RPMI8226 (cell line): Measurements from ENCODE around the gene MMD2.
A peak's percentile ranks its signal among the peaks of the same experiment; 100 is the strongest.

ENCODE experiments used
- DNase-seq: peaks from one replicate; pipeline ENCODE4 v3.0.0-alpha.2; 2015

MMD2 gene

DNA sequence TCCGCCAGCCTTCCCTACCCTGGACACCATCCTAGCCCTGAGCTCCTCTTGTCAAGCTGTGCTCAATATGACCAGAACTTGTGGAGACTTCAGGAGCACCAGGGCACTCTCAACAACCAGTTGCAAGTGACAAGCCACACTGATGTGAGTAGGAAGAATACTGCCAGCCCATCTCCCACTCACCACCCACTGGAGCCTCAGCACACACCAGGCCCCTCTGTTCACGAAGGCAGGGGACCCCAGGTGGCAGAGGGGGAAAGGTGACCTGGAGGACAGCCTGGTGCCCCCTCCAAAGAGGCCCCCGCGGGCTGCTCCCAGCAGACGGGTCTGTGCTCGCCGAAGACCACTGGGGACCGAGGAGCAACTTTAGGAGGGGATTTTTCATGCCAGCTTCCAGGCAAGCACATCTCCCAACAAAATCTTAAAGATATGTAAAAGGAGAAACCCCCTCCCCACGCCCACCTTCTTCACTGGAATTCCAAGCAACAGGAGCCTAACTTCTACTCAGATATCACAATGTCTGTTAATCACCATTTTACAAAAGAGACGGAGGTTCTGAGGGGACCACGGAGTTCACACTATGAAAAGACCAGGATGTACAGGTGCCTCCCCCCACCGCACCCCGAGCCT, 1.0 kb downstream of the MMD2 start:
- peak; percentile 19 for DNase-seq

DNA sequence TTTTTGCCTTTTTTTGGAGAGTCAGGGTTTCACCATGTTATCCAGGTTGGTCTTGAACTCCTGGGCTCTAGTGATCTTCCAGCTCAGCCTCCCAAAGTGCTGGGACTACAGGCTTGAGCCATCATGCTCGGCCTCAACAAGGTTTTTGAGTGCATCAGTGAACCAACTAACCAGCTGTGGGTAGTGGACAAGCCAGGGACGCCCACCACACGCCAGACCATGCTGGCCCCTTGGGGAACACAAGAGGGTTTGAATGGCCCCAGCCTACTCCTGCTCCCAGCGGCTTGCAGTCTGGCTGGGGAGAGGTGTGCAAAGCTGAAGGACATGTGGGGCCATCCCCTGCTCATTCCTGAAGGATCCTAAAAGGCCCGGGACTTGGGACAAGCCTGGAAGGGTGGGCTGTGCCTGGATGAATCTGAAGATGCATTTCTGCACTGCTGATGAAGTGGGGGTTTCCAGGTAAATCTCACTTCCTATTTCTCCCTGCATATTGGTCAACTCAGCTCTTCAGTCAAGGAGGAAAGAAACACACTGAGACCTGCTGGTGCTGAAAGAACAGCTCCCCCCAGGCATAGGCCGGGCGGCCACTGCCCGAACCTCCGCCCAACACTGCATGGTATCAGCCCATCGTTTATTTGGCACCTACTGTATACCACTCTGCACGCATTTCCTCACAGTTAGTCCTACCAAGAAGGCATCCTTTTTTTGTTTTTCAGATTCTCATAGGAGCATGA, 6.9 kb downstream of the MMD2 start:
- peak; percentile 82 for DNase-seq

DNA sequence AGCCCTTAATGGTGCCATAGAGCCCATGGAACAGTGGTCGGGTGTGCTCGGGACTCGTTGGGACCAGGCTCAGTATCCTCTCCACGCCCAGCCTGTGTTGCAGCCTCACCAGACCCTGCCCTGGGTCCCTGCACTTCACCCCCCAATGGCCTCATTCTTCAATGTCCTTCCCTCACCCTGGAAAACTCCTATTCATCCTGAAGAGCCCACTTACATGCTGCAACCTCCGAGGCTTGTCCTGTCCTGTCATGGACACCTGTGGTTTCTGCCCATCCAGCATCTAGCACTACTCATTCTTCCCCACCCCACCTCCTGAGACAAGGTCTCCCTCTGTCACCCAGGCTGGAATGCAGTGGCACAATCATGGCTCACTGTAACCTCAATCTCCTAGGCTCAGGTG, 7.7 kb downstream of the MMD2 start:
- no peak for DNase-seq

DNA sequence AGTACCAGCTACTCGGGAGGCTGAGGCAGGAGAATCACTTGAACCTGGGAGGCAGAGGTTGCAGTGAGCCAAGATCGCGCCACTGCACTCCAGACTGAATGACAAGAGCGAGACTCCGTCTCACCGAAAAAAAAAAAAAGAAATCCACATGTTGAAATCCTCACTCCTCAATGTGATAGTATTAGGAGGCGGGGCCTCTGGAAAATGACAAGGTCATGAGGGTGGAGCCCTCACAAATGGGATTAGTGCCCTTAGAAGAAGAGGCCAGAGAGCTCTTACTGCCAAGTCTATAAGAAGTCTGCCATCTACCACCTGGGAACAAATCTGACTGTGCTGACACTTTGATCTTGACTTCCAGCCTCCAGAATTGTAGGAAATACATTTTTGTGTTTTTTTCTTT, 10.6 kb downstream of the MMD2 start:
- DNase-seq = no peak

DNA sequence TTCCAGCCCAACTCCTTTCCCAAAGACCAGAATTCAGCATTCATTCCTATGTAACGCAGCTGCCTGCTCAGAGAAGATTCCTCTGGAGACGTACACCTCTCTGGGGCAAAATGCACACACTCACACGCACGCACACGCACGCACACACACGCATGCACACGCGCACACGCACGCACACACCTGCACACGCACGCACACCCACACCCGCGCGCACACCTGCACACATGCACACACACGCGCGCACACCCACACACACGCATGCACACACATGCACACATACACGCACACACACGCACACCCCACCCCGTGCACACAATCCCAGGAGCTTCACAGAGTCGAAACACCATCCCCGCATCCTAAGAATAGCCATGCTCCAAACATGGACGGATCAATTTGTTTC, 13.0 kb downstream of the MMD2 start:
- no peak for DNase-seq

DNA sequence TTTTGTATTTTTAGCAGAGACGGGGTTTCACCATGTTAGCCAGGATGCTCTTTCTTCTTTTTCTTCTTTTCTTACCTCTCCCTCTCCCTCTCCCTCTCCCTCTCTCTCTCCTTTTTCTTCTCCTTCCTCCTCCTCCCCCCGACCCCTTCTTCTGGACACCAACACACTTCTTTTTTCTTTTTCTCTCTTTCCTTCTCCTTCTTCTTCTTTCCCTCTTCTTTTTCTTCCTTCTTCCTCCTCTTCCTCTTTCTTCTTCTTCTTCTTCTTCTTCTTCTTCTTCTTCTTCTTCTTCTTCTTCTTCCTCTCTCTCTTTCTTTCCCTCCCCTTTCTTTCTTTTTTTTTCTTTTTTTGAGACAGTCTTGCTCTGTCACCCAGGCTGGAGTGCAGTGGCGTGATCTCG, 14.0 kb downstream of the MMD2 start:
- DNase-seq = no peak

DNA sequence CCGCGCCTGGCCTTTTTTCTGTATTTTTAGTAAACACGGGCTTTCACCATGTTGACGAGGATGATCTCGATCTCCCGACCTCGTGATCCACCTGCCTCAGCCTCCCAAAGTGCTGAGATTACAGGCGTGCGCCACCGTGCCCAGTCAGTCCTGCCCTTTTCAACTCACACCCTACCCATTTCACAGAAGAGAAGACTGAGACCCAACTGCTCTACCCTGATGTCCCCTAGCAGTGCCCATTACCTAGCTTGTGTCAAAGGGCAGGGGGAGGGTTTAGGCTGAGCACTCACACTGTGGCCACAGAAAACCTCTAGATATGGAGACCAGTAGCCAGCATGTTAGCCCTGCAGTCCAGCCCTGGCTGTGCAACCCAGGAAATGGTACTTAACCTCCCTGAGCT, 15.7 kb downstream of the MMD2 start:
- DNase-seq = no peak

DNA sequence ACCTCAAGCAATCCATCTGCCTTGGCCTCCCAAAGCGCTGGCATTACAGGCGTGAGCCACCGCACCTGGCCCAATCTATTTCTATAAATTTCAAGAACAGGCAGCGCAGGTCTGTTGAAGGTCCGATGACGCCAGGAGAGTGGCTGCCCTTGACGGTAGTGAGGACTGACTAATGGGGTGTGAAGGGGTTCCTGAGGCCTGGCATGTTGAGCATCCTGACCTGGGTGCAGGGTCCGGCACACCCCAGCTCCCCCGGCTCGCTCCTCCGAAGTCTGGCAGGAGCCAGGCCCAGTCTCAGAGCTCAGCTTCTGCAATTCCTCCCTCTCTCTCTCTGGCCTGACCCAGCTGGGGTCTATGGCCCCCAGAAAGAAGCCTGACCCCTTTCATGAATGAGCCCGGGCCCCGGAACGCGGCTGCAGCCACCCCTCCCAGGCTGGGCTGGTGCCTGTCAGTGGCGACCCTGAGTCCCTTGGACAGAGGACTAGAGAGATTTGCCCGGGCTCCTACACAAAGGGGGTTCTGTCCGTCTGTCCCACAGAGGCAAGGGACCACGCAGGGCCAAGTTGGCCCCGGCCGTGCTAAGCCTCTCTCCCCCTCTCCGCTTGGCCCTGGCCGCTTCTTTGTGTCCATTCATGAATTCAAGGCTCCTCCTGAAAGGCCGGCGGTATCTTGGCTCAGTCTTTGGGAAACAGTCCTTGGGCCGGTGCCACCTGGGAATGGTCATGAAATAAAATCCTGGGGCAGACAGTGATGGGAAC, 18.8 kb downstream of the MMD2 start:
- DNase-seq = no peak

DNA sequence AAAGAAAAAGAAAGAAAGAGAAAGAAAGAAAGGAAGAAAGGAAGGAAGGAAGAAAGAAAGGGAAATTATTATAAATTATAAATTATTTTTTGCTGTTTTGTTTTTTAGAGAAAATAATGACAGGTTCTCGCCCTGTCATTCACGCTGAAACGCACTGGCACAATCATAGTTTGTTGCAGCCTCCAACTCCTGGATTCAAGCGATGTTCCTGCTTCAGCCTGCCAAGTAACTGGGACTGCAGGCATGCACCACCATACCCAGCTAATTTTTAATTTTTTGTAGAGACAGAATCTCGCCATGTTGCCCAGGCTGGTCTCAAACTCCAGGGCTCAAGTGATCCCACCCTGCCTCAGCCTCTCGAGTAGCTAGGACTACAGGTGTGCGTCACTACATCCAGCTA, 21.6 kb downstream of the MMD2 start:
- no peak for DNase-seq

DNA sequence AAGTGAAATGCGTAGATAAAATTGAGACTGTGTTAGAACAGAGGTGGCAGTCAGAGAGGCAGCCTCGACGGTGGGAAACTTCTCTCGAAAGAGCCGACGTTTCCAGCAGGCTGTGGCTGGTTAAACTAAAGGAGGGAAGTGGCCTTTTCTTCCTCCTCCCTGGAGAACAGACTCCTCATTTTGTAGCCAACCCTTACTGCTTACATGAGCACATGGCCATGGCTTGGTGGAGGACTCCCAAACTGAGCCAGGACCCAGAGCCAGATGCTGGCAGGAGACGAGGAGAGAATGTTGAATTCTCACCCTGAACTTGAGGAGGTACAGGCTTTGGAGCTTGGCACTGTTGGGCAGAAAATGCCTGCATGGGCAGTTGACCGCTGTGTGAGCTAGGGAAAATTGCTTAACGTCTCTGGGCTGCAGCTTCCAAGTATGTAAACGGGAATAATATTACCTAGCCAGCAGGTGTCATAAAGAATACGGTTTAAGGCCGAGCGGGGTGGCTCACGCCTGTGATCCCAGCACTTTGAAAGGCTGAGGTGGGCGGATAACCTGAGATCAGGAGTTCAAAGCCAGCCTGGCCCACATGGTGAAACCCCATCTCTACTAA, 24.5 kb downstream of the MMD2 start:
- DNase-seq = no peak

DNA sequence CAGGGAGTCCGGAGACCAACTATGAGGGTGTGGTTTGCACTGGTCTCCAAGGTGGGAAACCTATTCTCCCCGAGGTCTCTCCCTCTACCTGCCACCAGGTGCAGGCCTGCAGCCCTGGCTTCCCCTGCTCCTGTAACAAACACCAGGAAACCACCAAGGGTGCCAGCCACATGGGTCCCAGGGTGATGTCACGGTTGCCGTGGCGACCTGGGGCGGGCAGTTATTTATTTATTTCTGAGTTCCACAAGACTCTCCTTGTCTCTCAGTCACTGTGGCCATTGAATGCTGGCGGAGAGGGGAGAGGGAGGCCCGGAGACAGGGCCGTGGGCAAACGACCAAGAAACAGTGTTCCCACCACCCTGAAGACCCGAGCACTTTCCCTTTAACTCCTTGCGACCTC, 27.0 kb downstream of the MMD2 start:
- peak; percentile 86 for DNase-seq

DNA sequence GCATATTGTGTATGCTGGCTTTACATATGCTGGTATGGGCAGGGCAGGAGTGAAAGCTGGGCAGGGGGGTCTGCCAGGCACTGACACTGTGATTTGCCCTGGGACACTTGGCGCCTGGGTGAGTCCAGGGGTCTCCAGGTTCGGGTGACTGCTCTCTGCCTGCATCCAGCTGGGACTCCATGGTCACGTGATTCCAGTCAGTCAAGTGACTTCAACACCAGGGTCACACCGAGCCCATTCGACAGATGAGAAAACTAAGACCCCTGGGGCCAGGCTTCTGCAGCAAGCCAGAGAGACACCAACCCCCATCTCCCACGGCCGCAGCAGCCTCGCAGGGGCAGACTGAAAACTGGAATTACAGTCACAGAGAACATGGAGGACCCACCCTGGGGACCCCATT, 30.0 kb downstream of the MMD2 start:
- no peak for DNase-seq

DNA sequence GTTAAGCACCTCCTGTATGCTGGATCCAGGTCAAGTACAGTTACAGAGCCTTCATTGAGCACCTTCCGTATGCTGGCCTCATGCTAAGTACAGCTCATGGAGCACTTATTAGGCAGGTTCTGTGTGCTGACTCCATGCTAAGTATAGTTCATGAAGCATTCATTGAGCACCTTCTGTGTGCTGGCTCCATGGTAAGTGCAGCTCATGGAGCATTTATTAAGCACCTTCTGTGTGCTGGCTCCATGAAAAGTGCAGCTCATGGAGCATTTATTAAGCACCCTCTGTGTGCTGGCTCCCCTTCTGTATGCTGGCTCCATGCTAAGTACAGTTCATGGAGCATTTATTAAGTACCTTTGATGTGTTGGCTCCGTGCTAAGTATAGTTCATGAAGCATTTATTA, 30.5 kb downstream of the MMD2 start:
- no peak for DNase-seq

DNA sequence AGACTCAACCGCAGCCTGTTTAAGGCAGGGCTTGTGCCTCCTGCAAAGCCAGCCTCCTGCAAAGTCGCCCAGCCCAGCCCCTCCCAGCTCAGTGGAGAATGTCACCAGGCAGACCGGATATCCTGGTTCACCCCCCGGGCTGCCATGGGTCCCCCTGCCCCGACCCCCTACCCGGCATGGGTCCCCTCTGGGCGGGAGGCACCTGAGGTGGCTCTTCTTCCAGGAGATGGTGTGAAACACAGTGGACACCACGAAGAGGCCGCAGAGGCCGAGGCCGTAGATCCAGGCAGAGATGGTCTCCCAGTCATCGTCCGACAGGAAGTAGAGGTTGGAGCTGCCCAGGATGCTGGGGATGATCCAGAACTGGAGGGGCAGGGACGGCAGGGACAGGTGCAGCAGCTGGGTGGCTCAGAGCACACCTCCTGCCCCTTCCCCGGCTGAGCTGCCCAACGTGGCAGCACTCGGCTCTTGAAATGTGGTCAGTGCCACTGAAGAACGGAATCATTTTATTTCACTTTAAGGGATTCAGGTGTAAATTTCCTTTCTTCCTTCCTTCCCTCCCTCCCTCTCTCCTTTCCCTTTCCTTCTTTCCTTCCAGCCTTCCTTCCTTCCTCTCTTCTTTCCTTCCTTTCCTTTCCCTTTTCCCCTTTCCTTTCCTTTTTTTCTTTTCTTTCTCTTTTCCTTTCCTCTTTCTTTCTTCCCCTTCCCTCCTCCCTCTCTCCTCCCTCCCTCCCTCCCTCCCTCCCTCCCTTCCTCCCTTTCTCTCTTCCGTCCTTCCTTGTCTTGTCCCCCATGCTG, 38.8 kb downstream of the MMD2 start:
- DNase-seq = no peak

DNA sequence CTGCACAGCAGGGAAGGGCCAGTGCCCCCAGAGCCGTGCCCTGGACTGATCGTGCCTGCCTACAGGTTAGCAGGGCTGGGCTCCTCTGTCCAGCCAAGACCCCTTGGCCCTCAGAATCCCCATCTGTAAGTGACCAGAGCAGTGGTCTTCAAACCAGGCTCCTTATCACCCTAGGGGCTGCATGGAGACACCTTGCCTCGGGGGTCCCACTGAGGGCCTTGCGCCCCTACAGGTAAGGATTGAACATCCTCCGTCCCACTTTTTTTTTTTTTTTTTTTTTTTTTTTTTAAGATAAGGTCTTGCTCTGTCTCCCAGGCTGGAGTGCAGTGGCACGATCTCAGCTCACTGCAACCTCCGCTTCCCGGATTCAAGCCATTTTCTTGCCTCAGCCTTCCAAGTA, 42.9 kb downstream of the MMD2 start:
- no peak for DNase-seq

DNA sequence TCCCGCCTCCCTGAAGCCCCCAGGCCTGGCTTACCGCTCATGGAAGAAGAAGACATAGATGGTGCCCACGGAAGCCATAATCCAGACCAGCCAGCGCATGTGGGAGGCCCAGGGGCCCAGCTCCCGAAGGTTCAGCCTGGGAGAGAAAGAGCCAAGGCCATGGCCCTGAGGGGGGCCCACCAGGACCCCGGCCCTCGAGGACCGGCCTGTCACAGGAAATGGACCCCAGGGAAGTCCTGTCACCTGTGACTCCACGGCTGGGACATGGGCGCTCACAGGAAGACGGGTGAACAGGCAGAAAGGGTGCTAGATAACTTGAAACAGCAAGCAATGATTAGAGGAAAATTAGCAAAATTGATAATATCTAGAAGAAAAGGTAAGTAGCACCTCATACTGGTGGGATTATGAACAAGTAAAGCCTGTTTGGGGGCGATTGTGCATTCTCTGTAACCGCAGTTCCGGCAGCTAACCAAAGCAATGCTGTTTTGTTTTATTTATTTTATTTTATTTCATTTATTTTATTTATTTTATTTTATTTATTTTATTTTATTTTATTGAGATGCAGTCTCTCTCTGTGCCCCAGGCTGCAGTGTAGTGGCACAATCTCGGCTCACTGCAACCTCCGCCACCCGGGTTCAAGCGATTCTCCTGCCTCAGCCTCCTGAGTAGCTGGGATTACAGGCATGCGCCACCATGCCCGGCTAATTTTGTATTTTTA, 47.7 kb downstream of the MMD2 start:
- no peak for DNase-seq

DNA sequence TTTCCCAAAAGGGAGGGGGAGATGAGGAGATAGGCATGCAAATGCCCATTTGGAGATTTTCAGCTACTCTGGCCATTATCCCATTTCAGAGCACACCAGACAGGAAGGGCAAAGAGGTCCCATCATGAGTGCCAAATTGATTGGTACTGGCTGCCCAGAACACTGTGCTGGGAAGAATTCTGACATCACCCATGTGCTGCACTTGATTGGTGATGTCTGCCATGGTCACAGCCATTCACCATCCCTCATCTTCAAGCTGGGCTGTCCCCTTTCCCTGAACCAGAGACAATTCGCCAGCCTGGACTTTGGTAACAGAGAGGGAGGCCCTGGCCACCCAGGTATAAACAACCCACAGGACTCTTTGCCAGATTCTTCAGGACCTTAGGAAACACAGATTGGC, 52.3 kb downstream of the MMD2 start:
- no peak for DNase-seq

DNA sequence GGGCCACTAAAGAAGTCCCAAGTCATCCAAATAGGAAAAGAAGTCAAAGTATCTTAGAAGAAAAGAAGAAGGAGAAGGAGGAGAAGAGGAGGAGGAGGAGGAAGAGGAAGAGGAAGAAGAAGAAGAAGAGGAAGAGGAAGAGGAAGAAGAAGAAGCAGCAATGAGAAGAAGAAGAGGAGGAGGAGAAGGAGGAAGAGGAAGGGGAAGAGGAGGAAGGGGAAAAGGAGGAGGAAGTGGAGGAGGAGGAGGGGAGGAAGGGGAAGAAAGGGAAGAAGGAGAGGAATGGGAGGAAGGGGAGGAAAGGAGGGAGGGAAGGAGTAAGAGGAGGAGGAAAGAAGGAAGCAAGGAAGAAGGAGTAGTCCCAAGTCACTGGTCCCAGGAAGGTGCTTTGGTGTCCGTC, 53.8 kb downstream of the MMD2 start:
- DNase-seq = no peak

DNA sequence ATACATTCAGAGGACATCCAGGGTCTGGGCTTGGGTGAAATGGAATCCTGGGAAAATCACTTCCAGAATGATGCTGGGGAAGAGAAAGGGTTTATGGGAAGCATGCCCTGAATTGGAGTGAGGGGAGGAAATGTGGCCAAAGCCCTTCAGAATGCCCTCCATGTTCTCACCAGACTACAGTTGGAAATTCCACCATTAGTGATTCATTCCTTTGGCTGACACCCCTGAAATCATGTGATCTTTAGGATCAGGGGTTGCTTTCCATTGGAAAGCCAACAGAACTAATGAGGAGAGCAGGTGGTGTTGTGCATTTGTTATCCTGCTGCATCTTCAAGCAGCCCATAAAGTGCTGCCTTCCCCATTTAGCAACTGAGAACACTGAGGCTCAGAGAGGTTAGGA, 54.6 kb downstream of the MMD2 start:
- no peak for DNase-seq

DNA sequence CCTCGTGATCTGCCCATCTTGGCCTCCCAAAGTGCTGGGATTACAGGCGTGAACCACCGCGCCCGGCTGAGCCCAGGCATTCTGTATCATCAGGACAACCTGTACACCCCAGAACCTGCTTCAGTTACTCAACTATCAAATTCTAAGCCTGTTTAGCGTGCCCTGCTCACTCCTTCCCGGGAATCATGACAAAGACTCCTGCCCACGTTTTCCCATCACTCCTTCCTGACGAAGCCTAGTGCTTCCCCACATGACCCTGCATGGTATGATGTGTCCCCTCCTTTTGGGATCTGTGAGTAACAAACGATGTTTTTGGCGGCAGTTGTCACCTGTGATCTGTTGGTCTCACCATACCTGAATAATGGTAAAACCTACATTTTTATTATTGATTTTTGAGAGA, 63.2 kb downstream of the MMD2 start:
- DNase-seq = no peak

DNA sequence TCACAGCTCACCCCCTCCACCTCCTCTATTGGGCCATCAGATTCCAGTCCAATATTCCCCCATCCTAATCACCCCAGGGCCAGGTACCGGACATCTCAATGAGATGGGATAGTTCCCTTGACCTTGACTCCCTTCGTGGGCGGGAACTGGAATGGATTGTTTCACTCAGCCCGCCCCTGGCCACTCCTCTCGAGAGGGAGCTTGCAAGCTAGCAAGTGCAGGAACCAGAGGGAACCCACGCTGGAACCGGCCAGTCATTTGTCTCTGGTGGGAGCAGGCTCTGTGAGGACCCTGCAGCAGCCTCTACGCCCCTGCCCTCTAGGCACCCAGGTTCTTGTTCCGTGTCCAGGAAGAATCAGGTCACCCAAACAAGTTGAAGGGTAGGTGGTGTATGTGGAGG, 64.5 kb downstream of the MMD2 start:
- DNase-seq = no peak

DNA sequence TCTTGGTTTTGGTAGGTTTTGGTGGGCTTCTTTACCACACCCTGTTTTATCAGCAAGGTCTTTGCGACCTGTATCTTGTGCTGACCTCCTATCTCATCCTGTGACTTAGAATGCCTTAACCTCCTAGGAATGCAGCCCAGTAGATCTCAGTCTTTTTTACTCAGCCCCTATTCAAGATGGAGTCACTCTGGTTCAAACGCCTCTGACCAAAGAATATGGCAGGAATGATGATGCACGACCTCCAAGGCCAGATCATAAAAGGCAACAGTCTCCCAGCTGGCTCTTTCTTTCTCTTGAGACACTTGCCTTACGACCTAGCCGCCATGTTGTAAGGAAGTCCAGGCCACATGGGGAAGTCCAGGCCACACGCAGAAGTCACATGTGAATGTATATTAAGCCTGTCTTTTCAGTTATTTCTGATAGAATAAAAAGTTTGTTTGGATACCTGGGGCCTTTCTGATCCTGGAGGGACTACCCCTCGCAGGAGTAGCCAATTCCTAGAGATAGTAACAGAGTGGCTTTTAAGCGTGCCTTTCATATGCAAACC, 65.0 kb downstream of the MMD2 start:
- no peak for DNase-seq
